Heart right ventricle (tissue), 16 donors: Measurements from ENCODE around the gene AAR2. TPM values are rescaled to one million over a fixed set of nuclear protein-coding genes. Genes with fewer than 3 reads are reported as not detected.

Experiments used
- ATAC-seq, 8 donors: fragments of 200-7000 bp; cut with Tn5 transposase; one replicate each; pipeline ENCODE4 v1.9.1; 2020; ENCODE audit warnings: mild to moderate bottlenecking in 8 of 8, moderate library complexity in 8 of 8, moderate number of reproducible peaks in 1 of 8
- DNase-seq, 2 donors: peaks; one replicate each; pipeline ENCODE4 v3.0.0-alpha.2; 2020
- H3K27ac ChIP-seq, 10 donors: fragments of 200-600 bp; sonication (generic) in 2 of 10; one replicate each; pipeline versions ENCODE4 v1.5.0 to v1.8.0; 2020 to 2022; ENCODE audit warnings: mild to moderate bottlenecking in 3 of 10
- H3K27me3 ChIP-seq, 7 donors: fragments of 200-600 bp; one replicate each; pipeline ENCODE4 v1.8.0; 2021 to 2022; ENCODE audit warnings: mild to moderate bottlenecking in 2 of 7
- H3K36me3 ChIP-seq, 9 donors: fragments of 200-600 bp; sonication (generic) in 1 of 9; one replicate each; pipeline versions ENCODE4 v1.5.0 to v1.8.0; 2020 to 2022; ENCODE audit warnings: mild to moderate bottlenecking in 2 of 9
- H3K4me1 ChIP-seq, 9 donors: fragments of 200-600 bp; sonication (generic) in 1 of 9; one replicate each; pipeline versions ENCODE4 v1.5.0 to v1.8.0; 2020 to 2022; ENCODE audit warnings: mild to moderate bottlenecking in 4 of 9
- H3K4me3 ChIP-seq, 10 donors: fragments of 200-600 bp; sonication (generic) in 2 of 10; one replicate each; pipeline versions ENCODE4 v1.5.0 to v1.8.0; 2020 to 2022; ENCODE audit warnings: mild to moderate bottlenecking in 7 of 10, moderate library complexity in 2 of 10
- H3K9me3 ChIP-seq, 11 donors: fragments of 200-600 bp in 10 of 11; sonication (generic) in 2 of 11; one replicate each; pipeline versions ENCODE4 v1.5.0 to v1.8.0; 2013 to 2022; ENCODE audit warnings: mild to moderate bottlenecking in 2 of 11, control low read depth in 1 of 11, moderate library complexity in 1 of 11
- WGBS, 2 donors: extraction: QIAGEN DNeasy Blood & Tissue Kit; methylation state at CpG; one replicate each; pipeline ENCODE4 v1.1.7; 2013; ENCODE audit warnings: inconsistent platforms in 1 of 2; 5-methylcytosine and 5-hydroxymethylcytosine counted together
- intact Hi-C, 10 donors: fragments of 100-400 bp; cut with DNase I; formaldehyde crosslinking; loops; one replicate each; pipeline versions ENCODE4 v1.11.1 to v1.14.2; 2022
- polyA plus RNA-seq, 2 donors: library from polyadenylated mRNA; stranded (reverse); fragments of 200-250 nt; gene quantifications; one replicate each; pipeline ENCODE4 v1.2.3, GENCODE V29; 2013
- total RNA-seq, 10 donors: library from RNA; stranded (reverse); fragmentation: NEBNext Ultra II Directional in 3 of 10; extraction: Animal tissue kit (Norgen Biotek cat#: 25700) in 3 of 10; gene quantifications; one replicate each; pipeline versions ENCODE4 v1.2.1 to v1.2.4, GENCODE V29; 2021 to 2023
- TF ChIP-seq, protein P1 (sequence below), 9 donors: fragments of 200-600 bp; sonication (generic) in 2 of 9; IDR thresholded peaks; one replicate each; pipeline versions ENCODE4 v1.5.0 to v1.8.0; 2021 to 2022; ENCODE audit warnings: antibody characterized with exemption in 9 of 9, mild to moderate bottlenecking in 5 of 9, moderate library complexity in 1 of 9
- donor health status: Arrhythmogenic right ventricular cardiomyopathy.
- donor health status: ischemic (EF 13 %, LVEDD 7.1; RV severe dilation, severe dysfunction).
- donor health status: healthy with polysubstance abuse.
- donor health status: DM: no; HTN: yes; CAD: no.
- donor health status: DM: no; HTN: no; CAD: no.
- donor health status: ischemic (EF 25% LVEDD 6.9; RV normal size, moderate dysfunction).
- donor health status: ischemic (EF 25% LVEDD 5.7; RV mildly dilated, moderate dysfunction).
- donor health status: healthy.
- donor health status: DM: yes; HTN: yes; CAD: no.
- donor health status: Ischemic cardiomyopathy.
- donor health status: ischemic (EF 35%, LVEDD 5.7; RV mildly dilated, moderate dysfunction).
- donor health status: nonischemic (EF 11% LVEDD 7.7; RV severe dilation, severe dysfunction).
- donor health status: DM: yes; HTN: yes; CAD: no.
- donor health status: PGD.
- donor health status: ischemic (EF 29% LVEDD 5.4; RV normal size, mild dysfunction).
- donor health status: nonischemic (EF 23%, LVEDD 6.1; RV moderate dilation, normal function).

Gene AAR2
- total and polyA plus RNA-seq, 12 donors: 7.8 to 22.7 (median 15.2) TPM

DNA sequence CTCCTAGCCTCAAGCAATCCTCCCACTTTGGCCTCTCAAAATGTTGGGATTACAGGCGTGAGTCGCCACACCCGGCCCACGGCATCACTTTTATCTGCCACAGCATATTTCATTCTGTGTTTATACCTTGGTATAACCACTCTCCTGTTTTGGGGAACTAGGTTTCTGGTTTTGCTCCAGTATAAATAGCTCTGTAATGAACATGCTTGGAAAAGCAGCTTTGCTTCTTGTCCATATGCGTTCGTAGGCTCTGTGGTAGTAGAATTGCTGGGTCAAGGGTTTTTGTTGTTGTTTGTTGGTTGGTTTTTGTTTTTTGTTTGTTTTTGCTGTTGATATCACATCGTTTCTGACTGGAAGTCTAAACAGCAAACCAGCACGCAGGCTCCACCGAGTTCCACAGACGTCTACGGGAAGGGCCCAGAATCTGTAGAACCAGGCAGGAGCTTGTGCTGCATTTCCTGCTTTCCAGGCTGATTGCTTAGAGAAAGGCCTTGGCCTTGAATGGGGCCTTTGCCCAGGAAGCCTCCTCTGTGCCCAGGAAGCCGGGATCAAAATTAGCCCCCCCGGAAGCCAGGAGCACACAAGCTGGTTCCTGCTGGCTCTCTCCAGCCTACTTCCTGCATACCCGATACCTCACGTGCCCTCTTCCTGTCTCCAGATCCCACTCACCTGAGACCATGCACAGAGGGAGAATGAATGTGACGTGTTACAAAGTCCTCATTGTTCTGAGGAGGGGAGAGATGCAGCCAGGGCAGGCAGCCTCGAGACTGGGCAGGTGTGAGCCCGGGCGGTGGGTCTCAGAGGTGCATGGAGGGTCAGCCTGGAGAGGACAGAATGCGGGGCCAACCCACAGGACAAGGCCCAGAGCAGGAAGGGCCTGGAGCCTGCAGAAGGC is 34.7 kb downstream of the AAR2 start:
- intact Hi-C loops: loop anchor here in 3 of 10 donors (10.0 kb wide), 2 partner anchors 164 to 174 kb away; no protein-coding TSS in a partner anchor
- TF ChIP-seq, protein P1, sequence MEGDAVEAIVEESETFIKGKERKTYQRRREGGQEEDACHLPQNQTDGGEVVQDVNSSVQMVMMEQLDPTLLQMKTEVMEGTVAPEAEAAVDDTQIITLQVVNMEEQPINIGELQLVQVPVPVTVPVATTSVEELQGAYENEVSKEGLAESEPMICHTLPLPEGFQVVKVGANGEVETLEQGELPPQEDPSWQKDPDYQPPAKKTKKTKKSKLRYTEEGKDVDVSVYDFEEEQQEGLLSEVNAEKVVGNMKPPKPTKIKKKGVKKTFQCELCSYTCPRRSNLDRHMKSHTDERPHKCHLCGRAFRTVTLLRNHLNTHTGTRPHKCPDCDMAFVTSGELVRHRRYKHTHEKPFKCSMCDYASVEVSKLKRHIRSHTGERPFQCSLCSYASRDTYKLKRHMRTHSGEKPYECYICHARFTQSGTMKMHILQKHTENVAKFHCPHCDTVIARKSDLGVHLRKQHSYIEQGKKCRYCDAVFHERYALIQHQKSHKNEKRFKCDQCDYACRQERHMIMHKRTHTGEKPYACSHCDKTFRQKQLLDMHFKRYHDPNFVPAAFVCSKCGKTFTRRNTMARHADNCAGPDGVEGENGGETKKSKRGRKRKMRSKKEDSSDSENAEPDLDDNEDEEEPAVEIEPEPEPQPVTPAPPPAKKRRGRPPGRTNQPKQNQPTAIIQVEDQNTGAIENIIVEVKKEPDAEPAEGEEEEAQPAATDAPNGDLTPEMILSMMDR (IDR thresholded peaks at IDR 0.05): no peak
- Histone ChIP-seq H3K36me3 (no peaks in the 10 kb centered on the region), H3K27ac (no peak overlapping the region), H3K9me3 (no peaks in the 10 kb centered on the region), H3K27me3 (peaks cover 0 to 27% (median 25%) of the 10 kb centered on the region in 7 donors), H3K4me1 (no peaks in the 10 kb centered on the region), H3K4me3 (no peak overlapping the region)
- WGBS, 2 donors: 74 to 77% methylated on average over 20 of the region's 20 CpGs
- ATAC-seq: no peak
- no peak for DNase-seq

DNA sequence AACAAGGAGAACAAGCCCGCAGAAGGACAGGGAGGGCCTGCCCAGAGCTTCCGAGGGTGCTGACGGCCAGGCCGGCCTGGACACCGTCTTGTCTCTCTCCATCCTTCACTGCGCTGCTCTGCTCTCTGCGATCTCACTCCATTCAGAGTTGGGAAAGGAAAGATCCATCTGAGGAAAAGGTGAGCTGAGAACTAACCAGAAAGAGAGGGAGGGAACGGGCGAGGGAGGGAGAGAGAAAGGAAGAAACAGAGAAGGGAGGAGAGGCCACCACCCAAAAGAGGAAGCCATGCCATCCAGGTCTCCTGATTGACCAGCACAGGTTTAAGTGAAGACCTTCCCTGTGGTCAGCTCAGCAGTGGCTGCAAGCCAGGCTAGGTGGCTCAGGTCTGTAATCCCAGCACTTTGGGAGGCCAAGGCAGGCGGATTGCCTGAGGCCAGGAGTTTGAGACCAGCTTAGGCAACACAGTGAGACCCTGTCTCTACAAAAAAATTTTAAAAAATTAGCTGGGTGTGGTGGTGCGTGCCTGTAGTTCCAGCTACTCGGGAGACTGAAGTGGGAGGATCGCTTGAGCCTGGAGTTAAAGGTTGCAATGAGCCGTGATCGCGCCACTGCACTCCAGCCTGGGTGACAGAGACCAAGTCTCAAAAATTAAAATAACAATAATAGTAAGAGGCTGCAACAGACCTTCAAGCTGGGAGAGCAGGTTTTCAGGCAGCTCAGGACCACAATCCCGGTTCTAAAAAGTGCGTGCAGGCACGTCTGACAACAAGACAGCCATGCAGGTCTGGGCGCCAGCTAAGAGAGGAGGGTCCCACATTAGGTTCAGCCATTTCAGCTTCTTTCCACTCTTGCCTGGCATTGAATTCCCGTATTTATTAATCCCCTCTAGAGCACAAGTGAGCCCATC is 35.6 kb downstream of the AAR2 start:
- Histone ChIP-seq H3K4me1 (no peaks in the 10 kb centered on the region), H3K27ac (no peak overlapping the region), H3K36me3 (no peaks in the 10 kb centered on the region), H3K4me3 (no peak overlapping the region), H3K9me3 (no peaks in the 10 kb centered on the region), H3K27me3 (peaks cover 0 to 29% (median 25%) of the 10 kb centered on the region in 7 donors)
- 85% methylated on average over 21 of the region's 21 CpGs for WGBS, 2 donors
- TF ChIP-seq, protein P1 (IDR thresholded peaks at IDR 0.05): no peak
- DNase-seq: no peak
- no peak for ATAC-seq
- intact Hi-C loops: loop anchor here in 4 of 10 donors (2.0 to 10.0 kb wide), 3 partner anchors 163 to 173 kb away; no protein-coding TSS in a partner anchor

DNA sequence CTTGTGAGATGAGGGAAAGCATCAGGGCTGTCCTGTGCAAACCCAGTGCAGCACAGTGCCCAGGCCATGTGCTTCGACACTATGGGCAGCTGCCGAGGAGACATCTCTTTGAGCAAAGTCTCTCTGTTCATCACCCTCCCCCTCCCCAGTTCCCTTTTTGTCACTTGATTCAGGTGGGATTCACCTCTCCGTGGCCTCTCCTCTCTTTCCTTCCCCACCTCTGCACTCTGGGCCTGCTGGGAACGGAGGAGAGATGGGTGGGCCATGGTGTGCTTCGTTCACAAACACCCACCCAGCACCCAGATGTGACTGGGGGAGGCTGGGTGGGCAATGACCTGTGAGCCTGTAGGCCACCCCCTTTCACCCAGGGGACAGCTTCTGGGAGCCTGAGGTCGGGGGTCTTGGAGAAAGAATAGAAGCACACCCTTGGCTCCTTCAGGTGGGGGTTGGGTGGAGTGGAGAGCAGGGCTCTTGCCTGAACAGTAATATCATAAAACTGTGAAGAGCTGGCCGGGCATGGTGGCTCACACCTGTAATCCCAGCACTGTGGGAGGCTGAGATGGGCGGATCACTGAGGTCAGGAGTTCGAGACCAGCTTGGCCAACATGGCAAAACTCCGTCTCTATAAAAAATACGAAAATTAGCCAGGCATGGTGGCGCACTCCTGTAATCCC is 36.4 kb downstream of the AAR2 start:
- DNase-seq (no peak), ATAC-seq (no peak)
- intact Hi-C loops: loop anchor here in 4 of 10 donors (2.0 to 10.0 kb wide), 3 partner anchors 162 to 172 kb away; no protein-coding TSS in a partner anchor
- Histone ChIP-seq H3K4me3 (no peak overlapping the region), H3K9me3 (no peaks in the 10 kb centered on the region), H3K27me3 (peaks cover 0 to 34% (median 28%) of the 10 kb centered on the region in 7 donors), H3K27ac (no peak overlapping the region), H3K36me3 (no peaks in the 10 kb centered on the region), H3K4me1 (no peaks in the 10 kb centered on the region)
- 84% methylated on average over 12 of the region's 12 CpGs for WGBS, 2 donors
- TF ChIP-seq, protein P1 (IDR thresholded peaks at IDR 0.05): no peak
